Testis (tissue), 3 donors: ENCODE data around the gene VAPB. TPM values are rescaled to one million over a fixed set of nuclear protein-coding genes. Genes with fewer than 3 reads are reported as not detected.
"Not testable (repeated sequence)": the region's sequence is repeated elsewhere in the genome, so short reads cannot be mapped to it uniquely, and the experiment has no call there.

Source experiments
- DNase-seq: peaks from one replicate; pipeline ENCODE4 v3.0.0-alpha.2; 2019
- H3K27ac ChIP-seq, 2 donors: fragments of 200-600 bp; sonication (generic); one replicate each; pipeline ENCODE4 v1.5.1; 2019
- H3K27me3 ChIP-seq: fragments of 200-600 bp; sonication (generic); one replicate; pipeline ENCODE4 v1.5.1; 2019
- H3K36me3 ChIP-seq: fragments of 200-600 bp; sonication (generic); one replicate; pipeline ENCODE4 v1.5.1; 2017; ENCODE audit warnings: low read depth; ENCODE audit errors: missing control alignments
- H3K4me1 ChIP-seq: fragments of 200-600 bp; sonication (generic); one replicate; pipeline ENCODE4 v1.5.1; 2019
- H3K4me3 ChIP-seq, 2 donors: fragments of 200-600 bp; sonication (generic); one replicate each; pipeline ENCODE4 v1.5.1; 2017 to 2019
- H3K9me3 ChIP-seq: fragments of 200-600 bp; sonication (generic); one replicate; pipeline ENCODE4 v1.5.1; 2017
- POLR2A ChIP-seq: fragments of 450-650 bp; IDR thresholded peaks from one replicate; pipeline ENCODE4 v1.6.1; 2017; ENCODE audit warnings: antibody characterized with exemption, mild to moderate bottlenecking, moderate library complexity
- WGBS, 2 donors: methylation state at CpG; one replicate each; pipeline ENCODE4 v1.1.5; 2018; 5-methylcytosine and 5-hydroxymethylcytosine counted together
- intact Hi-C: fragments of 100-400 bp; cut with DNase I; formaldehyde crosslinking; loops from one replicate; pipeline ENCODE4 v1.15.1; 2023; ENCODE audit warnings: low total_unique reads
- polyA plus RNA-seq: library from polyadenylated mRNA; stranded (reverse); fragments of 350-450 nt; fragmentation: Illumina TruSeq; extraction: RNeasy Lipid Tissue Mini Kit (QIAGEN cat#74804); gene quantifications from one replicate; pipeline ENCODE4 v1.2.3, GENCODE V29; 2014; ENCODE audit warnings: low read depth, low replicate concordance; ENCODE audit not compliant: insufficient read depth
- total RNA-seq, 2 donors: library from RNA; depleted of rRNA; stranded (reverse); fragments of >200 nt; gene quantifications; one replicate each; pipeline ENCODE4 v1.2.3, GENCODE V29; 2016
- TF ChIP-seq, protein P1 (sequence below), 3 experiments: fragments of 450-650 bp in 2 of 3; fragments of 200-600 bp in 1 of 3; sonication (generic) in 1 of 3; IDR thresholded peaks; one replicate each; pipeline ENCODE4 v1.5.1; 2016 to 2019; ENCODE audit warnings: antibody characterized with exemption in 3 of 3, mild to moderate bottlenecking in 2 of 3, moderate library complexity in 1 of 3

Gene VAPB
- total and polyA plus RNA-seq, 3 donors from 2014 or later: 23.5 to 31.4 (median 23.8) TPM

GRCh38 chr20:58420798-58421496, 31.9 kb downstream of the VAPB start:
- no peak for DNase-seq
- WGBS, 2 donors: 85 to 87% methylated on average over 5 of the region's 5 CpGs

DNA sequence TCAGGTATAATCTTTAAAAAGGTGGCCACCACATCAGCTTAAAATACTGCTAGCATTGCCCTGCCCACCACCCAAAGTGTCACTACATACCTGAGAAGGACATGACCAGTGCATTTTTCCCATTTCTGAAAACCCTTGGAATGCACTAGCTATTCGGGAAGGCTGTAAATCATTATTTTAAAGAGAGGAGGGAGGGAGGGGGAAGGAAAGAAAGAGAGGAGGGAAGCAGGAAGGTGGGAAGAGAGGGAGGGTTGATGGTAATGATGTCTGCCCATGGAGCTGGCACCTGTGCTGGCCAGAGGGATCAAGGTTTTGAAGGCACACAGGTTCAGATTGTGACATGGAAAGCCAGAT, 32.4 kb downstream of the VAPB start:
- 76 to 83% methylated on average over 1 of the region's 1 CpG for WGBS, 2 donors
- H3K27ac ChIP-seq: no peak overlapping the region

More at GRCh38 chr20:58420798-58421496, 31.9 kb downstream of the VAPB start:
- no peaks in the 10 kb centered on the region for H3K9me3 ChIP-seq
- no peaks in the 10 kb centered on the region for H3K27me3 ChIP-seq
- no peaks in the 10 kb centered on the region for H3K4me1 ChIP-seq
- H3K36me3 ChIP-seq: no peaks in the 10 kb centered on the region
- no peak for TF ChIP-seq POLR2A
- TF ChIP-seq, protein P1, sequence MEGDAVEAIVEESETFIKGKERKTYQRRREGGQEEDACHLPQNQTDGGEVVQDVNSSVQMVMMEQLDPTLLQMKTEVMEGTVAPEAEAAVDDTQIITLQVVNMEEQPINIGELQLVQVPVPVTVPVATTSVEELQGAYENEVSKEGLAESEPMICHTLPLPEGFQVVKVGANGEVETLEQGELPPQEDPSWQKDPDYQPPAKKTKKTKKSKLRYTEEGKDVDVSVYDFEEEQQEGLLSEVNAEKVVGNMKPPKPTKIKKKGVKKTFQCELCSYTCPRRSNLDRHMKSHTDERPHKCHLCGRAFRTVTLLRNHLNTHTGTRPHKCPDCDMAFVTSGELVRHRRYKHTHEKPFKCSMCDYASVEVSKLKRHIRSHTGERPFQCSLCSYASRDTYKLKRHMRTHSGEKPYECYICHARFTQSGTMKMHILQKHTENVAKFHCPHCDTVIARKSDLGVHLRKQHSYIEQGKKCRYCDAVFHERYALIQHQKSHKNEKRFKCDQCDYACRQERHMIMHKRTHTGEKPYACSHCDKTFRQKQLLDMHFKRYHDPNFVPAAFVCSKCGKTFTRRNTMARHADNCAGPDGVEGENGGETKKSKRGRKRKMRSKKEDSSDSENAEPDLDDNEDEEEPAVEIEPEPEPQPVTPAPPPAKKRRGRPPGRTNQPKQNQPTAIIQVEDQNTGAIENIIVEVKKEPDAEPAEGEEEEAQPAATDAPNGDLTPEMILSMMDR (IDR thresholded peaks at IDR 0.05): no peak
- no peak overlapping the region for H3K27ac ChIP-seq
- intact Hi-C loops: no loop called here
- no peak overlapping the region for H3K4me3 ChIP-seq

DNA sequence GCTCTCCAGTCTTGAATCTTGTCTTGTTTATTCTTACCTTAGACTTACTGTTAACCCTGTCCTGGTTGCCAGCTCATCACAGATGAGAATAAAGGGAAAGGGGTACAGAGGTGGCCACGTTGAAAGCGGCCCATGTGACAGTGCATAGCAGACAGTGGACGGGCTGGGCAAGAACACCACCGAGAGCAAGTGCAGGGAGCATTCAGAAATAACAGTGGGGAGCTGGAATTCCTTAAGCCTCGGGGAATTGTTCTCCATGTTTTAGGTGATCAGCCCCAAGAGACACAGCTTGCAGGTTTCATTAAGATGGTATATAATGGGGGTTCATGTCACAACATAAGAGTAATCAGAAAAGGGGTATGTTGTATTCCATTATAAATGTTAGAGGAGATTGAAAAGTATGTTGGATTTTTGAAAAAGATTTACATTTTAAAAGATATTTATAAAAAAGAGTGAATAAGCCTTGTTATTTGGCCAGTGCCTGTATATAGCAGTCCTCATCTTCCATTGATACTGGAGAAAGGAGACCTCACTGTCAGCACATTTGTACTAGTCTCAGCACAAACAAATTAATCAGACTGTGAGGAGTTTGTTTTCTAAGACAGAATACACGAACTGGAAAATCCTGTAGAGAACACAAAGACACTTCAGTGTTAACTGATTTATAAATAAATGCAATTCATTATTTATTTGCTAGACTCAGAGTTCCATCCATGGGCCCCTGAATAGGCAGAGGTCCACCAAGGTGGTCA, 35.4 kb downstream of the VAPB start:
- no peak overlapping the region for H3K4me3 ChIP-seq
- no peak overlapping the region for H3K27ac ChIP-seq
- no peaks in the 10 kb centered on the region for H3K9me3 ChIP-seq
- DNase-seq: no peak
- intact Hi-C loops: no loop called here
- whole genome bisulfite sequencing, 2 donors: 85 to 92% methylated on average over 6 of the region's 6 CpGs
- TF ChIP-seq POLR2A: no peak
- TF ChIP-seq, protein P1 (IDR thresholded peaks at IDR 0.05): no peak
- H3K4me1 ChIP-seq: no peaks in the 10 kb centered on the region
- H3K36me3 ChIP-seq: no peaks in the 10 kb centered on the region
- H3K27me3 ChIP-seq: no peaks in the 10 kb centered on the region

More for the DNA sequence above, 32.4 kb downstream of the VAPB start:
- no peaks in the 10 kb centered on the region for H3K27me3 ChIP-seq
- no peak for DNase-seq
- H3K4me3 ChIP-seq: no peak overlapping the region
- H3K36me3 ChIP-seq: no peaks in the 10 kb centered on the region
- H3K4me1 ChIP-seq: no peaks in the 10 kb centered on the region
- TF ChIP-seq, protein P1 (IDR thresholded peaks at IDR 0.05): no peak
- TF ChIP-seq POLR2A: no peak
- intact Hi-C loops: no loop called here
- H3K9me3 ChIP-seq: no peaks in the 10 kb centered on the region

GRCh38 chr20:58427571-58427970, 38.5 kb downstream of the VAPB start:
- DNase-seq, intact Hi-C loops, H3K4me3 ChIP-seq, H3K4me1 ChIP-seq, H3K27me3 ChIP-seq, H3K36me3 ChIP-seq, H3K9me3 ChIP-seq, H3K27ac ChIP-seq: not testable (repeated sequence)
- 93 to 95% methylated on average over 3 of the region's 3 CpGs for WGBS, 2 donors

- H3K27ac ChIP-seq: no peak overlapping the region
- H3K27me3 ChIP-seq: no peaks in the 10 kb centered on the region
- H3K9me3 ChIP-seq: no peaks in the 10 kb centered on the region
- intact Hi-C loops: no loop called here
- WGBS, 2 donors: 88 to 97% methylated on average over 2 of the region's 2 CpGs
- no peak for TF ChIP-seq POLR2A
- TF ChIP-seq, protein P1 (IDR thresholded peaks at IDR 0.05): no peak
- no peak for DNase-seq
- H3K4me1 ChIP-seq: no peaks in the 10 kb centered on the region
- no peaks in the 10 kb centered on the region for H3K36me3 ChIP-seq
- H3K4me3 ChIP-seq: no peak overlapping the region
Observed at GRCh38 chr20:58428364-58428763, 39.3 kb downstream of the VAPB start.
